NCI-H2107 treated with DMSO at 0.1 percent for 48 hours (cell line): Measurements from ENCODE around the gene PTPN23.

ENCODE experiments used
- DNase-seq: peaks from one replicate; lab custom pipeline; 2025; ENCODE audit not compliant: unreplicated experiment; lab: John Stamatoyannopoulos, UW

PTPN23 gene

DNA sequence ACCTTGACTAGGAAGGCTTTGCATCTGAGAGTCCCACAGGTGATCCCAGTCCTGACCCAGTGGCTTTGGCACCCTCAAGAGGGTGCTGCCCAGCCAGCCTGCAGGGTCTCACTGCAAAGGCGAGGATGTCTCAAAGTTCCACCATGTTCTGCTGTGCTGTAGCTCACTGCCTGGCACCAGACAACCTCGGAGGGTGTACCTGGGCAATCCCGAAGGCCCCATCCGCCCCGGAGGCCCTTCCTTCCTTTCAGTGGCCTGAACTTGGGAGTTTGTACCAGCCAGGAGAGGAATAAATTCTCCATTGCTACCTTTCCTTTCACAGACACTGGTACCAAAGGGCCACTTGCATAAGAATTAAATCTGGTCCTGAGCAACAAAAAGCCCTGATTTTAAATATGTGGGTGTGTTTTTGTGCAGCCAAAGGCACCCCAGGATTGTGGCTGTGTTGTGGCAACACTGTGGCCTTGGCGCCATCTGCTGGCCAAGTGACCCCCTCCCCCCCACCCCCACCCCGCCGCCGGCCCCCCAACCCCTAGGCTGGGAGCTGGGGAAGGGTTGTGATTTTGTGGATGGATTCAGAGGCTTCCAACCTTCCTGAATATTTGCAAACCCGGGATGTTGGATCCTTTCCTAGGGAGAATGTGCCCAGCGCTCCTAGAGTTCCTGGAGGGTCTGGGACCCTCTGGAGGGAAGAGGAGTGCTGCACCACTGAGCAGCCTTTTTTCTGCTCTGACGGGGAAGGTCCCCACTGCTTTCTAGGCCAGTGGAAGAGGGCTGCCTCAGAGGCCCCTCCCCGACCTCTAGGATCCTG is 9.7 kb upstream of the PTPN23 start:
- no peak for DNase-seq

DNA sequence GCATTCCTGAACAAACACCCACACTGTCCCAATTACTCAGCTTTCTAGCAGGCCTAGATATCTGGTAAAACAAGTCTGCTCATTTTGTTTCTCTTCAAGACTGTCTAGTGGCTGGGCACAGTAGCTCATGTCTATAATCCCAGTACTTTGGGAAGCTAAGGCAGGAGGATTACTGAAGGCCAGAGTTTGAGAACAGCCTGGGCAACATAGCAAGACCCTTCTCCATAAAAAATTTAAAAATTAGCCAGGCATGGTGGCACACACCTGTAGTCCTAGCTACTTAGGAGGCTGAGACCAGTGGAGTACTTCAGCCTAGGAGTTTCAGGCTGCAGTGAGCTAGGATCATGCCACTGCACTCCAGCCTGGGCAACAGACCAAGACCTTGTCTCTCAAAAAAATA is 6.2 kb upstream of the PTPN23 start:
- DNase-seq = no peak

DNA sequence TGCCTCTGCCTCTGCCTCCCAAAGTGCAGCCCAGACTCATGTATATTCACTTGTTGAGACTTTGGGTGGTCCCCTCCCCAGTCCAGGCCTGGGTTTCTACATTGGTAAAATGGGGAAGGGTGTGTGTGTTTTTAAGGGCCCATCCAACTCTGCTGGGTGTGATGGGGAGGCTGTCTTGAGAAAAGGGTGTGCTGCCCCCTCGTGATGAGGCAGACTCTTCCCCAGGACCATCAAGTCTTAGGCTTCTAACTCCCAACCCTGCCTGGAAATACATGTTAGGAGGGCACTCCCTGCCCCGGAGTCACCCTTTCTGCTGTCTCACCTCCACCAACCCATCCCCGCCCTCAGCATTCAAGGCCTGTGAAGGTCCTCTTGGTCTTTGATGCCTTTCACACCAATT is 4.4 kb upstream of the PTPN23 start:
- no peak for DNase-seq

DNA sequence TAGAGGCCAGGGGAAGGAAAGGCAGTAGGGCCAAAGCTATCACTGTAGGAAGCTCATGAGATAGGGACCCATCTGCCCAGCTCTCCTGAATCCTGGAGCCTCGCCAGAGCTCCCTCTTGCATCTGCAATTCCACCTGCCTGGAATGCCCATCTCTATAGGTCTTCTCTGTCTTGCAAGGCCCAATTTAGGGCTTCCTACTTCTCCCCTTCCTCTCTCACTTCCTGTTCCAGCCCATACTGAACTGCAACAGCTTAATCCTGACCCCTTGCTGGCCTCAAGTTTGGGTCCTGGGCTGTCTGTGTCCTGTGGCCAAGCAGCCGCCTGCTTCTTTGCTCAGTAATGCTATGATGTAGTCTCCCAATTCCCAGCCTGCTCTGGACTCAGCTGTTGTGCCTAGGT is 3.6 kb upstream of the PTPN23 start:
- DNase-seq = no peak

DNA sequence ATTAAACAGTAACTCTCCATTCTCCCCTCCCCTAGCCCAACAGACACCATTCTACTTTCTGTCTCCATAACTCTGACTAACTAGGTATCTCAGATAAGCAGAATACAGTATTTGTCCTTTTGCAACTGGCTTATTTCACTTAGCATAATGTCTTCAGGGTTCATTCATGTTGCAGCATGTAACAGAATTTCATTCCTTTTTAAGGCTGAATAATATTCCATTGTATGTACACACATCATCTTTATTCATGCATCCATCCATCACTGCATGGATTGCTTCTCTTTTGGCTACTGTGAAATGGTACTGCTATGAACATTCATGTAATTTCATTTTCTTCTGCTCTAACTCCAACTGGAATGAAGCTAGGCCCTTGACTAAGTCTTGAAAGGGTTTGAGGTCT is 2.0 kb upstream of the PTPN23 start:
- DNase-seq = no peak

DNA sequence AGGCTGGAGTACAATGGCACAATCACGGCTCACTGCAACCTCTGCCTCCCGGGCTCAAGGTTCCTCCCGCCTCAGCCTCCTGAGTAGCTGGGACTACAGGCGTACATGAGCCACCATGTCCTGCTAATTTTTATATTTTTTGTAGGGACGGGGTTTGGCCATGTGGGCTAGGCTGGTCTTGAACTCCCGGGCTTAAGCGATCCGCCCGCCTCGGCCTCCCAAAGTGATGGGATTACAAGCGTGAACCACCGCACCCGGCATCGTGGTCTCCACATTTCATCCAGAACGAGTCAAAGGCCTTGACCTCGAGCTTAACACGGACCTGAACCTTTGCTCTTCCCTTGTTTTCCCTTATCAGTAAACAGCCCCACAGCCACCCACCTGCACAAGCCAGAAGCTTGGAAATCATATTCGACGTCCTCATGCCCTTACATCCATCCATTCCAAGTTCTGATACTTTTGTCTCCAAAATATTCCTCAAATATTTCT is 1.4 kb upstream of the PTPN23 start:
- DNase-seq = no peak

DNA sequence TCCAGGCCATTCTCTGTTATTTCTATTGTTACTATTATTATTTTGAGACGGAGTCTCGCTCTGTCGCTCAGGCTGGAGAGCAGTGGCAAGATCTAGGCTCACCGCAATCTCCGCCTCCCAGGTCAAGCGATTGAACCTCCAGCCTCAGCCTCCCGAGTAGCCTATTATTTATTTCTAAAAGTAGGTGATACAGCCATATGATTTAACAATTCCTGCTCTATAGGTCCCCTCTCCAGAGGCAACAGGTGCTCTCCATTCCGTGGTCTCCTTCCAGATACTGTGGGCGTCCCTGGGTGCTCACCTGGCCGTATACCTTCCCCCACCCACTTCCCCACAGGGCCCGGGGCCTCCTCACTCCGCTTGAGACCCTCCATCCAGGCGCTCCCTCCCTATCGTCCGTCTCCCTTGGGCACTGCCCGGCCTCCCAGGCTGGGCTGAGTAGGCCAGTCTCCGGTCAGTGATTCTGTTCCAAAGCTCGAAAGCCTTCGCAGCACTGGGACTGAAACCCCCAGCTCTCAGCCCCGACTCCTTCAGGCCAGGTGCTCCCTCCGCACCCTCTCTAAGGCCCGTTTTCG is 708 bp upstream of the PTPN23 start:
- no peak for DNase-seq

DNA sequence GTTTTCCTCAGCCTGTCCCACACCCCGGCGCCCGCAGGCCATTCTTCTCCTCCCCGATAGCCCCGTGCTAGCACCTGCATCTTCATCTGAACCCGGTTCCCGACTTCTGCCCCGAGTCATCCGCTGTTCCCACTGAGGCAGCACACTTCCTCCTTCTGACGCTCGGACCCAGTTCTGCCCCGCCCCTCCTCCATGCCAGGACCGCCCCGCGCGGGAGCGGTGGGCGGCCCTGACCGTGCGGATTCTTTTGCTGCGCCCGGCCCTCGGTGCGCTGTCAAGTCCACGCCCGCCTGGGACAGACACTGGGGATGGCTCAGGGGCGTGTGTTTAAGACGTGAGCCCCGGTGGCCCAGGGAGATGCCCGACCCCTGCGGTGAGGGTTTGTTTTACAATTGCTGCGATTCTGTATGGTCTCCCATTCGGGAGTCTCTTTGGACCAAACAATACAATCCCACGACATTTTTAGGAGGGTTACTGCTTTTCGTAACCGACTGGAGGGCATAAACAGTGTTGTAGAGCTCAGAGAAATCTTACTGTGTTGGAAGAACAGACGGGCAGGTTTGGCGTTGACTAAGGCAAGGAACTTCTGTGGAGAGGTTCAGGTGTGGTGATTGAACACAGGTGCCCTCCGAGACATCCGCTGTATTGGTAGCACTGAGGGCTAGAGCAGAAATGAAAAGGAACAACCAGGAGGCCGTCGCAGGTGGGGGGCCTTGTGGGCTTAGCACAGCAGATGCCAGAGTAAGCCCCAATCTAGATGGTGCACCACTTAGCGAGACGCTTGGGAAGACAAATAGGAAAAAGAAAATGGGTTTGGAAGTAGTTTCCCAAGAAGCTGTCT is 716 bp downstream of the PTPN23 start:
- DNase-seq = peak; percentile 22

DNA sequence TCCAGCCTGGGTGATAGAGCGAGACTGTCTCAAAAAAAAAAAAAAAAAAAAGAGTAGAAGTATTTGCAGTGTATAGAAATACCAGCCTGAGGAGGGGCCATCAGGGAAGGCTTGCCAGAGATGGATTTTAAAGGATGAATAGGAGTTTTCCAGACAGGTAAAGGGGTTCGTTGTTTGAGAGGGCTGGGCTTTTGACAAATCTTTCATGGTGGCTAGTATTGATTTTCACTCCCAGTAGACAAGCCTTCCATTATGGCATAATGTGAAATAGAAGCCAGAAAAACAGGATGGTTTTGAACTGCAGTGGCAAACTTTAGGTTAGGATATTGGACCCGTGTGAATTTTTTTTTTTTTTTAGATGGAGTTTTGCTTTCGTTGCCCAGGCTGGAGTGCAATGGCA is 3.6 kb downstream of the PTPN23 start:
- no peak for DNase-seq

DNA sequence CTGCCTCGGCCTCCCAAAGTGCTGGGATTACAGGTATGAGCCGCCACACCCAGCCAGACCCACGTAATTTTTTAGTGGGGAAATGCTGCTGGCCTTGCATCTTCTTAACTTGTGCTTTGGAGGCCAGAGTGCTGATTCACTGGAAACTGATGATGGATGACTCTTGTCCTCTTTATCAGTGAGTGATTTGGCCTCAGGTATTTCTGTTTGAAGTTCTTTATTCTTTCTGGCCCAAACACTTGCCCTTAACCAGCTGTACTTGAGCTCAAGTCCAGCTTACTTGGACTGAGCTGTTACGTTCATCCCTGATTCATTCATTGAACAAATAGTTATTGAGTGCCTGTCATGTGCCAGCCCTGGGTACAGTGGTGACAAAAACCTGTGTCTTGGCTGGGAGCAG is 4.2 kb downstream of the PTPN23 start:
- no peak for DNase-seq

DNA sequence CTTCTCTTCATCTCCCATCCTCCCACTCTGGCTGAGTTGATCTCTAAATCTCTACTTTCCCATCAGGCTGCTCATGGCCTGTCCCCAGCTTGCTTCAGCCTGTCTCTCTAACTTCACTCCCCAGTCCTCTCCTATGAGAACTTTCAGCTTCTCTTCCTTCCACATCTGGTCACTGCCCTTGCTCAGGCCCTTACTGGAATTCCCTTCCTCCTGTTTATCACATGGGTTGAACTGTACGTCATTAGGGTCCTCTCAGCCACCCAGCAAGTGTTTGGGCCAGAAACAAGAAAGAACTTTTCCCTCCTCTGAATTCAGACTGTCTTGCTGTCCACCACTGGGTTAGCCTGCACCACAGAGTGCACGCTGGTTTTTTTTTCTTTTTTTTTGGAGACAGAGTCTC is 5.0 kb downstream of the PTPN23 start:
- no peak for DNase-seq

DNA sequence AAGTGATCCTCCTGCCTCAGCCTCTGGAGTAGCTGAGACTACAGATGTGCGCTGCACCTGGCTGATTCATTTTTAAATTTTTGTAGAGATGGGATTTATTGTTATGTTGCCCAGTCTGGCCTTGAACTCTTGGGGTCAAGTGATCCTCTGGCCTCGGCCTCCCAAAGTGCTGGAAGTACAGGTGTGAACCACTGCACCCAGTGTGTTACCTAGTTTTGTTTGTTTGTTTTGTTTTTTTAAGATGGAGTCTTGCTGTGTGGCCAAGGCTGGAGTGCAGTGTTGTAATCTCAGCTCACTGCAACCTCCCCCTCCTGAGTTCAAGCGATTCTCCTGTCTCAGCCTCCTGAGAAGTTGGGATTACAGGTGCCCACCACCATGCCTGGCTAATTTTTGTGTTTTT is 12.1 kb downstream of the PTPN23 start:
- no peak for DNase-seq

DNA sequence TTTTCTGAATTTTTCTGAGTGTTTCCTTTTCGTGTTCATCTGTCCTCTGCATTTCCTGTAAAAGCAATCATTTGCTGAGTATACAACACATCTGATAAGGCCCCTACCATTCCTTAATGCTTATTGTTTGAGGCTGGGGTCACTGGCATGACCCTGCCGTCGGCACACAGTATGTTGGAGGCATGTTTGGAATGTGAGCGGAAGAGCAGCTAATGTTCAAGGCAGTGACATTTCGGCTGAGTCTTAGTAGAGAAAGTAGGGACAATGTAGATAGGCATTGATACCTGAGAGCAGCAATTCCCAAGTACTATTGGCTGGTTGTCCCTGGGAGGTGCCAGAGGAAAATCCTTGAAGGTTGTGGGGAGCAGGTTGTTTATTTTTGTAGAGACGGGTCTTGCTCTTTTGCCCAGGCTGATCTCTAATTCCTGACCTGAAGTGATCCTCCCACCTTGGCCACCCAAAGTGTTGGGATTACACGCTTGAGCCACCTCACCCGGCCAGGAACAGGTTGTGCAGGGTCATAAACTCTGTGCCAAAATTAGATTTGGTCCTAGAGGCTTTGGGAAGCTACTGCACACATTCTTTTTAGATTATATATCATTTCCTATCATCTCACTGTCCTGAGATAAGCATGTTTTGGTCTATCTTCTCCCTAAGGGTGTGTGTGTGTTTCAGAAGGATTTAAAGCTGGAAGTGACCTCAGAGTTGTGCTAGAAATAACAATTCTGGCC is 13.5 kb downstream of the PTPN23 start:
- DNase-seq = no peak

DNA sequence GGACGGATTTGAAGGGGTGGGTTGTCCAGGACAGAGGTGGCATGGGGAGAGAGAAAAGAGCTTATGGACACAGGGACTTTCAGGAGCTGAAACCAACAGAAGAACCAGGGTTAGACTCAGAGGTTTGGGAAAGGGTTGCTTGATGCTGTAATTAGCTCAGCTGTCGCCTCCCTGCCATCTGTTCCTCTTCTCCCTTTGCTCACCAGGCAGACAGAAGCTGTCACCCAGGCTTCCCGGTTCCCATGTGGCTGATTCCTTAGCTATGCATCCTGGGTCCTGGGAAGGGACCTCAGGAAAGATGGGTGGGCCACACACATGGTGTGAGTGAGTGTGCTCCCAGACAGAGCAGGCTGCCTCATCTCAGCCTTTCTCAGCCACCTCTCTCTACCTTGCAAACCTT is 14.1 kb downstream of the PTPN23 start:
- no peak for DNase-seq

DNA sequence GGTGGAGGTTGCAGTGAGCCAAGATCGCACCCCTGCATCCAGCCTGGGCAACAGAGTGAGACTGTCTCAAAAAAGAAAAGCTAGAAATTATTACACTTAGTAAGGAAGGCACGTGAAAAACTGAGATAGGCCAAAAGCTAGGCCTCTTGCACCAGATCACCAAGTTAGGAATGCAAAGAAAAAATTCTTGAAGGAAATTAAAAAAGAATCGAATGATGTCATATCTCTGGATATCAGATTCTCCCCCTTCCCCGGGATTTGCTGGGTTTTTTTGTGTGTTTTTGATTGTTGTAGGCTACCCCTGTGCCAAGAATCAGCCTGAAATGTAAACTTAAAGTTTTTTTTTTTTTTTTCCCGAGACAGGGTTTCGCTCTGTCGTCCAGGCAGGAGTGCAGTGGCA is 17.4 kb downstream of the PTPN23 start:
- DNase-seq = no peak

DNA sequence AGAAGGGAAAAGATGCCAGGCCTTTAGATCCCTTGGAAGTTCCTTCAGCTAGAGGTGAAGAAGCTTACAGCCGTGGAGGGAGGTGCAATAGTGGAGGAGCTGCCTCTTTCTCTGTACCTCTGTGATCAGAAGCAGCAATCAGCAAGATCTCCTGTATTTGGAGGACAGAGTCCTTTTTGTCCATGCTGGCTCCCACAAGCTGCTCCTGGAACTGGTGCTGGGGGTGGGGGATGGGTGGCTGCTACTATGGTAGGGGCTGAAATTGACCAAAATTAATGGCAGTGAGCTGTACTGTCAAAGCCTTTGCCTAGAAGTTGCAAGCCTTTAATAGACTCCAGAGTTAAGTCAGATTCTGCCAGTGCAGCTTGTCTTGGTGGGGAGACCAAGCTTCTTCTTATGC is 18.2 kb downstream of the PTPN23 start:
- DNase-seq = no peak

DNA sequence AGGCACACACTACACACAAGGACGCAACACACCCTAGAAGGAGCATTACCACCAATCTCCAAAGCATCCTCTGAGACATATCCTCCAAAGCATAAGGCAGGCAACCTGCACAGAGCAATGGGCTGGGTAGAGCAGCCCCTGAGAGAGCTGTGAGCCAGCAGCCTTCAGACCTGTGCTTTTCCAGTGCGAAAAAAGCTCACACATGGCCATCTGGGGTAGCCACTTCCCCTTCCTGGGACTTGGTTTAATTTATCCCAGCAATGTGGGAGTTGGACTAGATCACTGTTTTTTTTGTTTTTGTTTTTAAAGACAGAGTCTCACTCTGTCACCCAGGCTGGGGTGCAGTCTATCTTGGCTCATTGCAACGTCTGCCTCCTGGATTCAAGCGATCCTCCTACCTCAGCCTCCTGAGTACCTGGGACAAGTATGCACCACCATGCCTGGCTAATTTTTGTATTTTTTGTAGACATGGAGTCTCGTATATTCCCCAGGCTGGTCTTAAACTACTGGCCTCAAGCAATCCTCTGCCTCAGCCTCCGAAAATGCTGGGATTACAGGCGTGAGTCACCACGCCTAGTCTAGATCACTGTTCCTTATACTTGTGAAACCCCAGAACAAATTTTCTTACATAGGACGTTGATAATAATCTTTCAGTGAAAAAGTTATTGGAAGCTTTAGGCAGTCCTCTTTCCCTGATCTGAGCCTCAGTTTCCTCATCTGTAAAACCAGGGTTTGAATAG is 18.9 kb downstream of the PTPN23 start:
- no peak for DNase-seq

DNA sequence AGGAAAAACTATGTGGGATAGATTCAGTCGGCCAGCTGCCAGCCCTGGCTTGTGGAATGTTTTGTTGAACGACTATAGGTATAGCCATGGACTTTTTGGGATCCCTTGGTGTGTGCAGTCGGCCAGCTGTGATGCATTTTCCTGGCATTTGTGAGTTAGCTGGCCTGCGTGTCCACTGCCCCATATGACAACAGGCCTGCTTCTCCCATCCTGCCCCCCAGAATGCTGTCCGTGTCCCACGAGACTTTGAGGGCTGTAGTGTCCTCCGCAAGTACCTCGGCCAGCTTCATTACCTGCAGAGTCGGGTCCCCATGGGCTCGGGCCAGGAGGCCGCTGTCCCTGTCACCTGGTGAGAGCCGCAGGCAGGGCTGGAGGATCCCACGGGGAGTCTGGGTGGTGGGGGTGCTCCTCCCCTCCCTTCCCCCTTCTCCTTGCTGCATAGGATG is 23.6 kb downstream of the PTPN23 start:
- DNase-seq = no peak

DNA sequence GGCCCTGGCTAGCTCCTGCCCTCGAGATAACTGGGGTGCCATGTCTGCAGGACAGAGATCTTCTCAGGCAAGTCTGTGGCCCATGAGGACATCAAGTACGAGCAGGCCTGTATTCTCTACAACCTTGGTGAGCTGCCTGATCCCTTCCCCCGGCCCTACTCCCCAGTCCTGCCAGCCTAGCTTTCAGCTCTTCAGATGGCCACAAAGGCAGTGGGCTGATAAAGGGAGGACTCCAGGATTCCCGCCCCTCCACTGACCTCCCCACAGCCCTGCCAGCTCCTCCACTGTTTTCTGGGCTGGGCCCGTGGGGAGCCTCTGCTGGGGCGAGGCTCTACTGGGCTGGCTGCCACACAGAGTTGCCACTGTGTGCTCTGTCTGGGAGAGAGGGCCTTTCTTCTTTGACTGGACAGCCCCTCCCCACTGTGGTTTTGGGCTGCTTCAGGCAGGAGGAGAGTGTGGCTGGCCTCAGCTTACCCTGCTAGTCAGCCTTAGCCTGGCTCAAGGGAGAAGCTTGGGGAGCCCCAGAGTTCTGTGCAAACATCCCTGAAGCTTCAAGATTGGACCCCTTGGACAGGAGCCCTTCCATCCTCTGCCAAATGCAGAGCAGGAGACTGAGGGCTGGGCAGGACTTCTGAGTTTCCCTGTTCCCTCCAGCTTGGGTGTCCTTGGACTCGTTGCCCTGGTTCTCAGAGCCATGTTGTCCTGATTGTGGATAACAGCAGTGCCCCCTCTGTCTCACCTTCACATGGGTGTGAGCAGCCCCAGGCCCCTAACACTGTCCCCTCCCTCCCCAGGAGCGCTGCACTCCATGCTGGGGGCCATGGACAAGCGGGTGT is 24.4 kb downstream of the PTPN23 start:
- no peak for DNase-seq
